Measurements from ENCODE around the gene MINDY4. TPM values are rescaled to one million over a fixed set of nuclear protein-coding genes. Genes with fewer than 3 reads are reported as not detected.
A peak's percentile ranks its signal among the peaks of the same experiment; 100 is the strongest.

MINDY4 gene
- total RNA-seq, 6 experiments from 2014 or later = 1.2 to 3.2 (median 2.3) TPM

GRCh38 chr7:30905078-30906012 lies 134.1 kb downstream of the MINDY4 start:
- TF ChIP-seq CTCF (IDR thresholded peaks at IDR 0.05) = no peak
- no peak for TF ChIP-seq POLR2A (IDR thresholded peaks at IDR 0.05)
- WGBS (ENCODE audit: insufficient coverage, low coverage, low lambda C conversion rate, missing lambda C conversion rate) = 66% methylated on average over 5 of the region's 15 CpGs
- no peak for DNase-seq
- Histone ChIP-seq H3K9me3 (no peaks in the 10 kb centered on the region), H3K4me1 (no peaks in the 10 kb centered on the region), H3K36me3 (no peaks in the 10 kb centered on the region), H3K27me3 (no peaks in the 10 kb centered on the region), H3K27ac (no peak overlapping the region), H3K4me3 (no peak overlapping the region)
- no peak for ATAC-seq
- intact Hi-C loops (cut with DNase I) = no loop called here

GRCh38 chr7:30906014-30906413 lies 134.8 kb downstream of the MINDY4 start:
- Histone ChIP-seq H3K4me1 (no peaks in the 10 kb centered on the region), H3K36me3 (no peaks in the 10 kb centered on the region), H3K27me3 (no peaks in the 10 kb centered on the region), H3K27ac (no peak overlapping the region), H3K9me3 (no peaks in the 10 kb centered on the region), H3K4me3 (no peak overlapping the region)
- intact Hi-C loops (cut with DNase I) = no loop called here
- TF ChIP-seq CTCF (IDR thresholded peaks at IDR 0.05) = no peak
- TF ChIP-seq POLR2A (IDR thresholded peaks at IDR 0.05) = no peak
- WGBS (ENCODE audit: insufficient coverage, low coverage, low lambda C conversion rate, missing lambda C conversion rate) = 63% methylated on average over 2 of the region's 7 CpGs
- DNase-seq (no peak), ATAC-seq (no peak)

- no peaks in the 10 kb centered on the region for H3K4me1 ChIP-seq
- H3K4me3 ChIP-seq = no peak overlapping the region
- no peaks in the 10 kb centered on the region for H3K9me3 ChIP-seq
- no peak for DNase-seq
- ATAC-seq = no peak
- H3K27ac ChIP-seq = no peak overlapping the region
- no peak for TF ChIP-seq POLR2A (IDR thresholded peaks at IDR 0.05)
- TF ChIP-seq CTCF (IDR thresholded peaks at IDR 0.05) = no peak
- no peaks in the 10 kb centered on the region for H3K36me3 ChIP-seq
- no peaks in the 10 kb centered on the region for H3K27me3 ChIP-seq
- 75% methylated on average over 5 of the region's 11 CpGs for WGBS (ENCODE audit: insufficient coverage, low coverage, low lambda C conversion rate, missing lambda C conversion rate)
- intact Hi-C loops (cut with DNase I) = no loop called here
Measured at GRCh38 chr7:30906515-30907240, 135.5 kb downstream of the MINDY4 start.

GRCh38 chr7:30907527-30908267 lies 136.5 kb downstream of the MINDY4 start:
- peak in 1 of 3 donors; percentile 41 for DNase-seq
- 75% methylated on average over 5 of the region's 14 CpGs for WGBS (ENCODE audit: insufficient coverage, low coverage, low lambda C conversion rate, missing lambda C conversion rate)
- no peak for TF ChIP-seq POLR2A (IDR thresholded peaks at IDR 0.05)
- no peak for TF ChIP-seq CTCF (IDR thresholded peaks at IDR 0.05)
- intact Hi-C loops (cut with DNase I) = no loop called here
- Histone ChIP-seq H3K4me1 (no peaks in the 10 kb centered on the region), H3K27me3 (no peaks in the 10 kb centered on the region), H3K9me3 (no peaks in the 10 kb centered on the region), H3K27ac (no peak overlapping the region), H3K36me3 (no peaks in the 10 kb centered on the region), H3K4me3 (no peak overlapping the region)
- ATAC-seq = no peak

Measured in right lobe of liver (tissue), 6 donors.